Kidney epithelial cell (primary cell): ENCODE measurements around the gene PCP4. TPM values are rescaled to one million over a fixed set of nuclear protein-coding genes. Genes with fewer than 3 reads are reported as not detected.

Experiments used
- DNase-seq: peaks from one replicate; pipeline ENCODE4 v3.0.0-alpha.2; 2010; ENCODE audit warnings: low read depth
- H3K27me3 ChIP-seq: 2 replicates; pipeline ENCODE4 v1.6.0; 2011; ENCODE audit warnings: low read length; ENCODE audit not compliant: control insufficient read depth, insufficient read depth
- H3K36me3 ChIP-seq: 2 replicates; pipeline ENCODE4 v1.5.1; 2011; ENCODE audit warnings: low read length; ENCODE audit not compliant: control insufficient read depth, insufficient read depth
- H3K4me3 ChIP-seq: 2 replicates; pipeline ENCODE4 v1.5.1; 2011; ENCODE audit warnings: low read depth, mild to moderate bottlenecking, control low read depth, low read length
- CTCF ChIP-seq: IDR thresholded peaks from 2 replicates; pipeline ENCODE4 v1.5.1; 2011; ENCODE audit warnings: mild to moderate bottlenecking, moderate library complexity, low read length, control low read depth, inconsistent platforms; ENCODE audit not compliant: insufficient read depth, poor library complexity, severe bottlenecking
- total RNA-seq: library from RNA; depleted of rRNA; stranded (reverse); fragments of >200 nt; gene quantifications from 2 replicates; pipeline ENCODE4 v1.2.3, GENCODE V29; 2015

PCP4 gene
- total RNA-seq, 1 donor from 2014 or later: 1.2 TPM

- DNase-seq: no peak
- H3K27me3 ChIP-seq: no peaks in the 10 kb centered on the region
- H3K4me3 ChIP-seq: no peak overlapping the region
- no peak for TF ChIP-seq CTCF
- H3K36me3 ChIP-seq: no peaks in the 10 kb centered on the region
These were observed 57.5 kb downstream of the PCP4 start for GRCh38 chr21:39924577-39925308.

- Histone ChIP-seq H3K27me3 (no peaks in the 10 kb centered on the region), H3K36me3 (no peaks in the 10 kb centered on the region), H3K4me3 (no peak overlapping the region)
- DNase-seq: no peak
- no peak for TF ChIP-seq CTCF
These were observed 60.2 kb downstream of the PCP4 start for GRCh38 chr21:39927304-39927886.

- DNase-seq: no peak
- Histone ChIP-seq H3K27me3 (no peaks in the 10 kb centered on the region), H3K36me3 (no peaks in the 10 kb centered on the region), H3K4me3 (no peak overlapping the region)
- TF ChIP-seq CTCF: no peak
These were observed 65.1 kb downstream of the PCP4 start for GRCh38 chr21:39932335-39932734.

GRCh38 chr21:39934895-39935294 is 67.7 kb downstream of the PCP4 start:
- DNase-seq: no peak
- Histone ChIP-seq H3K4me3 (no peak overlapping the region), H3K36me3 (no peaks in the 10 kb centered on the region), H3K27me3 (no peaks in the 10 kb centered on the region)
- TF ChIP-seq CTCF: no peak

GRCh38 chr21:39935716-39936115 is 68.5 kb downstream of the PCP4 start:
- Histone ChIP-seq H3K36me3 (no peaks in the 10 kb centered on the region), H3K4me3 (no peak overlapping the region), H3K27me3 (no peaks in the 10 kb centered on the region)
- no peak for DNase-seq
- no peak for TF ChIP-seq CTCF
